ENCODE results near the gene ARL8B. TPM values are rescaled to one million over a fixed set of nuclear protein-coding genes. Genes with fewer than 3 reads are reported as not detected.
"Not testable (repeated sequence)": the region's sequence is repeated elsewhere in the genome, so short reads cannot be mapped to it uniquely, and the experiment has no call there.

The ARL8B gene
- total RNA-seq, result 34.5 and 35.7 TPM in 2 replicates
- long read RNA-seq, transcript ARL8B-201 (7 exons, 3,005 nt), result major isoform, 54 of 69 reads
- long read RNA-seq, partial matches to known transcripts, result 6 of 69 reads
- long read RNA-seq, other reads (novel, unspliced or antisense), result 8 of 69 reads

- H3K36me3 Mint-ChIP-seq (ENCODE audit: low read depth), result no peaks in the 10 kb centered on the region
- no peaks in the 10 kb centered on the region for H3K27me3 Mint-ChIP-seq (ENCODE audit: low read depth)
- TF ChIP-seq CTCF (conservative IDR thresholded peaks at IDR 0.05), result peak; percentile 97
- H3K4me3 Mint-ChIP-seq, result peak within 1 kb of the TSS; percentile 97
- no peaks in the 10 kb centered on the region for H3K9me3 Mint-ChIP-seq
- peak; percentile 88 for DNase-seq (ENCODE audit: low read depth, low spot score)
- peak within 1 kb of the TSS; percentile 93 for H3K27ac Mint-ChIP-seq (ENCODE audit: unreplicated experiment)
- peaks cover 21% of the 10 kb centered on the region for H3K4me1 Mint-ChIP-seq
These were observed at the start of gene ARL8B for GRCh38 chr3:5122030-5122740. ARL8B (plus strand) TSS chr3:5122292; CDS start chr3:5122466, 174 bp downstream.

DNA sequence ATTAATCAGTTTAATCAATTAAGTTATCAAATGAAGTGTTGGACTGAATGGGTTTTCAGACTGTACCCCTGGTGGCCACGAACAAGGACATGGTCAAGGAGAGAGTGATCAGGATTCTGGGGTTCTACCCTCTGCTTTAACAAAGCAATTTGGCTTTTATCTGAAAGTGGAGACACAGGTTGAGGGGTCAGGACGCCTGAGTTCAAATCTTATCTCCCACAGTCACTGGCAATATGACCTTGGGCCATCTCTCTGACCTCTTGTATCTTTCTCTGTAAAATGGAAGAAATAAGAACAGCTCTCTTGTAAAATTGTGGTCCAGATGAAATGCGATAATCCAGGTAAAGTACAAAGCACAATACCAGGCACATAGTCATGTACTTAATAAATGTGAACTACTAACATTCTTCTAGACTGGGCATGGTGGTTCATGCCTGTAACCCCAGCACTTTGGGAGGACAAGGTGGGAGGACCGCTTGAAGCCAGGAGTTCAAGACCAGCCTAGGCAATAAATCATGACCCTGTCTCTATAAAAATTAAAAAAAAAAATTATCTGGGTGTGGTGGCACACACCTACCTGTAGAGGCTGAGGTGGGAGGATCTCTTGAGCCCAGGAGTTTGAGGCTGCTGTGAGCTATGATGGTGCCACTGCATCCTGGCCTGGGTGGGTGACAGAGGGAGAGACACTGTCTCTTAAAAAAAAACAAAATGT, 48.6 kb upstream of the ARL8B start:
- H3K36me3 Mint-ChIP-seq (ENCODE audit: low read depth), result no peaks in the 10 kb centered on the region
- TF ChIP-seq CTCF (conservative IDR thresholded peaks at IDR 0.05), result no peak
- peaks cover 31% of the 10 kb centered on the region for H3K27me3 Mint-ChIP-seq (ENCODE audit: low read depth)
- no peaks in the 10 kb centered on the region for H3K4me1 Mint-ChIP-seq
- DNase-seq (ENCODE audit: low read depth, low spot score), result no peak
- no peaks in the 10 kb centered on the region for H3K9me3 Mint-ChIP-seq
- no peak overlapping the region for H3K27ac Mint-ChIP-seq (ENCODE audit: unreplicated experiment)
- no peak overlapping the region for H3K4me3 Mint-ChIP-seq

DNA sequence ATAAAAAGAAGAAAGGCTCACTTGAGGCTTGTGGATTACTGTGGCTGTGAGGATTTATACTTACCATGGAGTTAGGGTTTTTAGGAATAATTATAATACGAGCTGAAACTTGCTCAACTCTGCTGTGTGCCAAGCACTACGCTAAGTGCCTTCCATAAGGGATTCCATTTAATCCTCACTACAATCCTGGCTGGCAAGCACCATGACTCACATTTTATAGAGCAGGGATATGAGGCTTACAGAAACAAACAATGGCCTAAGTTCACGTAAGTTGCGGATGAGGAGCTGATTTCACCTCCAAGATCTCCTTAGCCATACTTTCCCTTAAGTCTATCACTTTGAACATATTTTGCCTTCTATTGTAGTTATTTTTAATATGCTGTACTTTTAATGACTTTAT, 43.9 kb upstream of the ARL8B start:
- DNase-seq (ENCODE audit: low read depth, low spot score), result no peak
- no peaks in the 10 kb centered on the region for H3K4me1 Mint-ChIP-seq
- H3K27me3 Mint-ChIP-seq (ENCODE audit: low read depth), result peaks cover 12% of the 10 kb centered on the region
- H3K36me3 Mint-ChIP-seq (ENCODE audit: low read depth), result no peaks in the 10 kb centered on the region
- H3K27ac Mint-ChIP-seq (ENCODE audit: unreplicated experiment), result no peak overlapping the region
- H3K4me3 Mint-ChIP-seq, result no peak overlapping the region
- no peak for TF ChIP-seq CTCF (conservative IDR thresholded peaks at IDR 0.05)
- no peaks in the 10 kb centered on the region for H3K9me3 Mint-ChIP-seq

GRCh38 chr3:5079761-5080160, 42.3 kb upstream of the ARL8B start:
- H3K4me1 Mint-ChIP-seq, result no peaks in the 10 kb centered on the region
- no peaks in the 10 kb centered on the region for H3K36me3 Mint-ChIP-seq (ENCODE audit: low read depth)
- H3K9me3 Mint-ChIP-seq, result no peaks in the 10 kb centered on the region
- H3K27me3 Mint-ChIP-seq (ENCODE audit: low read depth), result peaks cover 3% of the 10 kb centered on the region
- no peak for TF ChIP-seq CTCF (conservative IDR thresholded peaks at IDR 0.05)
- DNase-seq (ENCODE audit: low read depth, low spot score), result no peak
- no peak overlapping the region for H3K27ac Mint-ChIP-seq (ENCODE audit: unreplicated experiment)
- no peak overlapping the region for H3K4me3 Mint-ChIP-seq

DNA sequence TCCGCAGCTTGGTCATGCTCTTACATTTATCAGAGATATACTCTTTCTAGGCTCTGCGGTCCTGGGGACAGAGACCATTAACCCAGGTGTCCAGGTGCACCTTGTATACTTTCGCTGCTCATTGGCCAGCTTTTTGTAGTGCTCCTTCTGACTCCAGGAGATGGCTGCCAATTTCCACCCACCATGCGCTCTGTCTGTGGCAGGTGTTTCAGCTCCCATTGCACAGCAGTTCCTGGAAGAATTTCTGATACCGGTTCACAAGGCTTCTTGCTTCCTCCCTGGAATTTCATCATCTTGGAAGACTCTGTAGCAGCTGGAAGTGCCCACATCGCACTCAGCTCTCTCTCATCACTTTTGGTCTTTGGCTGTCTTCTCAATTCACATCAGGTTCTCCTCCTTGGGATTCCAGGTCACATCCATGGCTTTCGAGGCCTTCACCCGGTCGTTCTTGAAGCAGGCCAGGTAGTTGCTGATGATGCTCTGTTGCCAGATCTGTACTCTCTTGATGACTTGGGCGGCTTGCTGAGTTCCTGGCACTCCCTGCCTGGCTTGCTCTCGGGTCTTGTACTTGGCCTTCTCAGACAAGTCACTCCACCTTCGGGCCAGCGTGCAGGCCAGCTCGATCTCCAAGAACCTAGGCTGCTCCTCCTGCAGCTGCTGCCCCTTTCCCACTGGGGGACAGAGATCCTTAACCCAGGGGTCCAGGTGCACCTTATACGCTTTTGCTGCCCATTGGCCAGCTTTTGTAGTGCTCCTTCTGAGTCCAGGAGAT, 41.1 kb upstream of the ARL8B start:
- Mint-ChIP-seq H3K27me3 (ENCODE audit: low read depth) (peaks cover 3% of the 10 kb centered on the region), H3K27ac (ENCODE audit: unreplicated experiment) (no peak overlapping the region), H3K4me1 (no peaks in the 10 kb centered on the region), H3K4me3 (no peak overlapping the region), H3K9me3 (no peaks in the 10 kb centered on the region), H3K36me3 (ENCODE audit: low read depth) (no peaks in the 10 kb centered on the region)
- no peak for TF ChIP-seq CTCF (conservative IDR thresholded peaks at IDR 0.05)
- no peak for DNase-seq (ENCODE audit: low read depth, low spot score)

DNA sequence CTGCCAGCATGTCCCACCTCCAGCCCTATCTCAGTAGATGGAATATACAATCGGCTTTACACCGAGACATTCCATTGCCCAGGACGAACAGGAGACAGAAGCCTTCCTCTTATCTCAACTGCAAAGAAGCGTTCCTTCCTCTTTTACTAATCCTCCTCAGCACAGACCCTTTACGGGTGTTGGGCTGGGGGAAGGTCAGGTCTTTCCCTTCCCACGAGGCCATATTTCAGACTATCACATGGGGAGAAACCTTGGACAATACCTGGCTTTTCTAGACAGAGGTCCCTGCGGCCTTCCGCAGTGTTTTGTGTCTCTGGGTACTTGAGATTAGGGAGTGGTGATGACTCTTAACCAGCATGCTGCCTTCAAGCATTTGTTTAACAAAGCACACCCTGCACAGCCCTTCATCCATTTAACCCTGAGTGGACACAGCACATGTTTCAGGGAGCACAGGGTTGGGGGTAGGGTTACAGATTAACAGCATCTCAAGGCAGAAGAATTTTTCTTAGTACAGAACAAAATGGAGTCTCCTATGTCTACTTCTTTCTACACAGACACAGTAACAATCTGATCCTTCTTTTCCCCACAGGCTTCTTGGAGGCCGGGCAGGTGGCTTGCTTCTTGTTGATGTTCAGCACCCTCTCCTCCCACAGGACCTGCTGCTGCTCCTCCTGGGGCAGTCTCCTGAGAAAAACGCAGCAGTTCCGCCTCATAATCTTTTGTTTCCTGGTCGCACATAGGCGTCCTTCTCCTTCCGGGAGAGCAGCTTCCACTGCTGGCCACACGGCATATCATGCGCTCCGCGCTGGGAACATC, 39.9 kb upstream of the ARL8B start:
- H3K4me1 Mint-ChIP-seq; H3K27me3 Mint-ChIP-seq (ENCODE audit: low read depth); H3K27ac Mint-ChIP-seq (ENCODE audit: unreplicated experiment); H3K4me3 Mint-ChIP-seq; H3K36me3 Mint-ChIP-seq (ENCODE audit: low read depth); H3K9me3 Mint-ChIP-seq; DNase-seq (ENCODE audit: low read depth, low spot score): not testable (repeated sequence)

All from neural crest cell (in vitro differentiated cells).